AG10803 (cell line): ENCODE measurements around the gene MZF1.

Experiments
- DNase-seq: peaks from one replicate; pipeline ENCODE4 v3.0.0; 2010; ENCODE audit warnings: low read depth
- H3K4me3 ChIP-seq: 2 replicates; pipeline ENCODE4 v1.5.1; 2011; ENCODE audit warnings: mild to moderate bottlenecking, low read length, control low read depth
- TF ChIP-seq, protein P1 (sequence below): conservative IDR thresholded peaks from 2 replicates; pipeline ENCODE4 v1.5.1; 2011; ENCODE audit warnings: mild to moderate bottlenecking, low read length, control low read depth, inconsistent platforms

The MZF1 gene

GRCh38 chr19:58551123-58551497 lies 22.0 kb downstream of the MZF1 start:
- TF ChIP-seq, protein P1, sequence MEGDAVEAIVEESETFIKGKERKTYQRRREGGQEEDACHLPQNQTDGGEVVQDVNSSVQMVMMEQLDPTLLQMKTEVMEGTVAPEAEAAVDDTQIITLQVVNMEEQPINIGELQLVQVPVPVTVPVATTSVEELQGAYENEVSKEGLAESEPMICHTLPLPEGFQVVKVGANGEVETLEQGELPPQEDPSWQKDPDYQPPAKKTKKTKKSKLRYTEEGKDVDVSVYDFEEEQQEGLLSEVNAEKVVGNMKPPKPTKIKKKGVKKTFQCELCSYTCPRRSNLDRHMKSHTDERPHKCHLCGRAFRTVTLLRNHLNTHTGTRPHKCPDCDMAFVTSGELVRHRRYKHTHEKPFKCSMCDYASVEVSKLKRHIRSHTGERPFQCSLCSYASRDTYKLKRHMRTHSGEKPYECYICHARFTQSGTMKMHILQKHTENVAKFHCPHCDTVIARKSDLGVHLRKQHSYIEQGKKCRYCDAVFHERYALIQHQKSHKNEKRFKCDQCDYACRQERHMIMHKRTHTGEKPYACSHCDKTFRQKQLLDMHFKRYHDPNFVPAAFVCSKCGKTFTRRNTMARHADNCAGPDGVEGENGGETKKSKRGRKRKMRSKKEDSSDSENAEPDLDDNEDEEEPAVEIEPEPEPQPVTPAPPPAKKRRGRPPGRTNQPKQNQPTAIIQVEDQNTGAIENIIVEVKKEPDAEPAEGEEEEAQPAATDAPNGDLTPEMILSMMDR: no peak
- DNase-seq: no peak
- no peak overlapping the region for H3K4me3 ChIP-seq

- TF ChIP-seq, protein P1: no peak
- no peak for DNase-seq
- H3K4me3 ChIP-seq: no peak overlapping the region
Observed at GRCh38 chr19:58550362-58551122, 22.6 kb downstream of the MZF1 start.

DNA sequence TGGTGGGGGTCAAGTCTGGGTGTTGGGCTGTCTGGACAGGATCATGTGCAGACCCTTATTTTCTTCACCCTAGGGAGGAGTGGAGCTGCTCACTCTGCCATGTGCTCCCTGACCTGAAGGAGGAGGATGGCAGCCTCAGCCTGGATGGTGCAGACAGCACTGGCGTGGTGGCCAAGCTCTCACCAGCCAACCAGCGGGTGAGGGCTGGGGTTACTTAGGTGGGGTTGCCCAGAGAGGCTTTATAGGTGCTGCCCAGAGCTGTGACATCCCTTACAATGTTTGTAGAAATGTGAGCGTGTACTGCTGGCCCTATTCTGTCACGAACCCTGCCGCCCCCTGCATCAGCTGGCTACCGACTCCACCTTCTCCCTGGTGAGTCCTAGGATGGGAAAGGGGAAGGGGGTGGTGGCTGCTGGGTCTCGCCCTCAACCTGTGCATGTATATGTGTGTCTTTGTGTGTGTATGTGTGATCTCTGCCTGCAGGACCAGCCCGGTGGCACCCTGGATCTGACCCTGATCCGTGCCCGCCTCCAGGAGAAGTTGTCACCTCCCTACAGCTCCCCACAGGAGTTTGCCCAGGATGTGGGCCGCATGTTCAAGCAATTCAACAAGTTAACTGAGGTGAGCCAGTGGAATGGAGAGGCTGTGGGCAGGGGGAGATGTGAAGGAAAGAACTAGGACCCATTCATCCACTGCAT lies 23.3 kb downstream of the MZF1 start:
- DNase-seq: no peak
- TF ChIP-seq, protein P1: no peak
- H3K4me3 ChIP-seq: no peak overlapping the region

- no peak for DNase-seq
- no peak overlapping the region for H3K4me3 ChIP-seq
- TF ChIP-seq, protein P1: no peak
Observed at GRCh38 chr19:58548859-58549663, 24.1 kb downstream of the MZF1 start.

DNA sequence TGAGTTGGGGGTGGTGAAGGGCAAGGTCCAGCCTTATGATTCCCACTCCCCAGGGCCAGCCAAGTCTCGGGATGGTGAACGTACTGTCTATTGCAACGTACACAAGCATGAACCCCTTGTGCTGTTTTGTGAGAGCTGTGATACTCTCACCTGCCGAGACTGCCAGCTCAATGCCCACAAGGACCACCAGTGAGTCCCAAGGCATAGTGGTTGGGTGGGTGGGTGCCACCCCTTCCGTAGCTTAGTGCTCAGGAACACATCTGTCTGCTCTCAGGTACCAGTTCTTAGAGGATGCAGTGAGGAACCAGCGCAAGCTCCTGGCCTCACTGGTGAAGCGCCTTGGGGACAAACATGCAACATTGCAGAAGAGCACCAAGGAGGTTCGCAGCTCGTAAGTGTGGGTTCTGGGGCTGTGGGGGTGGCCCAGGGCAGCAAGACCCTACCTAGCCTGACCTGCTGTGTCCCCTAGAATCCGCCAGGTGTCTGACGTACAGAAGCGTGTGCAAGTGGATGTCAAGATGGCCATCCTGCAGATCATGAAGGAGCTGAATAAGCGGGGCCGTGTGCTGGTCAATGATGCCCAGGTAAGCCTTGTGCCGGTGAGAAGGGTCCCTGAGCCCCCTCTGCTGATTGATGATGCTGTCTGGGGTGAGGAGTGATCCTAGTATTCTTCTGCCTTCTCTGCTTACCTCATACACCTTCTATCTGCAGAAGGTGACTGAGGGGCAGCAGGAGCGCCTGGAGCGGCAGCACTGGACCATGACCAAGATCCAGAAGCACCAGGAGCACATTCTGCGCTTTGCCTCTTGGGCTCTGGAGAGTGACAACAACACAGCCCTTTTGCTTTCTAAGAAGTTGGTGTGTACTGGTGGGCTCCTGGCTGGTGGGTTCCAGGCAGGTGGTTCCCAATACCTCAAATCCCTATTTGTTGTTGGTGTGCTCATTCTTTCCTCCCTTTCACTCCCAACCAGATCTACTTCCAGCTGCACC lies 25.5 kb downstream of the MZF1 start:
- TF ChIP-seq, protein P1: no peak
- DNase-seq: no peak
- H3K4me3 ChIP-seq: peak overlapping the region; percentile 86

- no peak for DNase-seq
- H3K4me3 ChIP-seq: peak overlapping the region; percentile 86
- TF ChIP-seq, protein P1: no peak
Observed at GRCh38 chr19:58546019-58546530, 27.1 kb downstream of the MZF1 start.
